IMR-90 (cell line): Measurements from ENCODE around the gene ANXA2. TPM values are rescaled to one million over a fixed set of nuclear protein-coding genes. Genes with fewer than 3 reads are reported as not detected.

ENCODE experiments used
- ATAC-seq: fragments of 200-7000 bp; cut with Tn5 transposase; 2 replicates; pipeline ENCODE4 v1.9.1; 2020; ENCODE audit warnings: low read depth, mild to moderate bottlenecking, moderate library complexity
- BruUV-seq: library from RNA; stranded (reverse); fragments of 400-500 nt; replicated peaks from 2 replicates; lab custom pipeline; 2021; lab: Mats Ljungman, UMichigan
- CTCF ChIA-PET: fragments of 300-600 bp; formaldehyde crosslinking; extraction: SDS; loops from one replicate; lab custom pipeline; 2021; ENCODE audit warnings: antibody characterized with exemption; lab: Yijun Ruan, JAX
- POLR2A ChIA-PET: fragments of 300-600 bp; sonication (Branson Sonifier 250); formaldehyde crosslinking; loops from one replicate; lab custom pipeline; 2022; ENCODE audit warnings: antibody characterized with exemption; ENCODE audit not compliant: unreplicated experiment; lab: Charles Lee
- DNase-seq: peaks from one replicate; pipeline ENCODE4 v3.0.0; 2013
- H2AFZ ChIP-seq: replicated peaks from 2 replicates; pipeline ENCODE3; 2013; ENCODE audit warnings: low read length, mild to moderate bottlenecking; ENCODE audit not compliant: poor library complexity
- H2AK5ac ChIP-seq: 2 replicates; pipeline ENCODE4 v1.6.1; 2013; ENCODE audit warnings: low read depth, low read length, inconsistent platforms
- H2AK9ac ChIP-seq: replicated peaks from 2 replicates; pipeline ENCODE3; 2013; ENCODE audit warnings: mild to moderate bottlenecking, low read depth, low read length, moderate library complexity; ENCODE audit not compliant: poor library complexity
- H2BK120ac ChIP-seq: 2 replicates; pipeline ENCODE4 v1.6.1; 2013; ENCODE audit warnings: low read depth, low read length, inconsistent platforms
- H2BK15ac ChIP-seq: 3 replicates; pipeline ENCODE4 v1.6.1; 2013; ENCODE audit warnings: low read depth, low read length, inconsistent platforms
- H2BK20ac ChIP-seq: 2 replicates; pipeline ENCODE4 v1.6.1; 2013; ENCODE audit warnings: low read depth, mild to moderate bottlenecking, inconsistent platforms, low read length, moderate library complexity
- H2BK5ac ChIP-seq: 2 replicates; pipeline ENCODE4 v1.6.1; 2013; ENCODE audit warnings: mild to moderate bottlenecking, low read depth, low read length, inconsistent platforms; ENCODE audit not compliant: poor library complexity, severe bottlenecking
- H3K14ac ChIP-seq: replicated peaks from 2 replicates; pipeline ENCODE4 v1.6.1; 2013; ENCODE audit warnings: low read depth, low read length, inconsistent platforms
- H3K18ac ChIP-seq: 2 replicates; pipeline ENCODE4 v1.6.1; 2013; ENCODE audit warnings: low read depth, low read length, control low read depth
- H3K23ac ChIP-seq: 2 replicates; pipeline ENCODE4 v1.6.1; 2013; ENCODE audit warnings: low read depth, low read length, inconsistent platforms
- H3K27ac ChIP-seq: 2 replicates; pipeline ENCODE4 v1.5.1; 2013; ENCODE audit warnings: mild to moderate bottlenecking, control low read depth, low read length; ENCODE audit not compliant: insufficient read depth
- H3K27me3 ChIP-seq: 2 replicates; pipeline ENCODE4 v1.6.1; 2013; ENCODE audit warnings: low read length; ENCODE audit not compliant: control insufficient read depth, insufficient read depth
- H3K36me3 ChIP-seq: 2 replicates; pipeline ENCODE4 v1.6.1; 2013; ENCODE audit warnings: low read length, mixed read lengths; ENCODE audit not compliant: control insufficient read depth, insufficient read depth
- H3K4ac ChIP-seq: 2 replicates; pipeline ENCODE4 v1.6.1; 2013; ENCODE audit warnings: low read depth, low read length, inconsistent platforms
- H3K4me1 ChIP-seq: 2 replicates; pipeline ENCODE4 v1.6.1; 2013; ENCODE audit warnings: low read length, mixed read lengths; ENCODE audit not compliant: control insufficient read depth, insufficient read depth
- H3K4me2 ChIP-seq: 2 replicates; pipeline ENCODE4 v1.6.1; 2013; ENCODE audit warnings: low read depth, mild to moderate bottlenecking, control low read depth, low read length, moderate library complexity
- H3K4me3 ChIP-seq: 2 replicates; pipeline ENCODE4 v1.5.1; 2013; ENCODE audit warnings: low read depth, mild to moderate bottlenecking, control low read depth, low read length, moderate library complexity; ENCODE audit not compliant: insufficient read depth
- H3K56ac ChIP-seq: 2 replicates; pipeline ENCODE4 v1.6.1; 2013; ENCODE audit warnings: low read length, inconsistent platforms; ENCODE audit not compliant: insufficient read depth; ENCODE audit errors: extremely low read depth
- H3K79me1 ChIP-seq, 2 experiments: 2 replicates each; pipeline ENCODE4 v1.6.1; 2013; ENCODE audit warnings: low read length in 2 of 2, inconsistent platforms in 1 of 2, low read depth in 1 of 2
- H3K9ac ChIP-seq: 2 replicates; pipeline ENCODE4 v1.6.1; 2013; ENCODE audit warnings: low read depth, low read length, control low read depth
- H3K9me1 ChIP-seq: 2 replicates; pipeline ENCODE4 v1.6.1; 2013; ENCODE audit warnings: low read length, inconsistent platforms; ENCODE audit not compliant: insufficient read depth
- H3K9me3 ChIP-seq: 2 replicates; pipeline ENCODE4 v1.6.1; 2013; ENCODE audit warnings: low read length; ENCODE audit not compliant: control insufficient read depth, insufficient read depth
- H4K20me1 ChIP-seq: 2 replicates; pipeline ENCODE4 v1.6.1; 2013; ENCODE audit warnings: low read length, inconsistent platforms; ENCODE audit not compliant: insufficient read depth
- H4K5ac ChIP-seq: 2 replicates; pipeline ENCODE4 v1.6.1; 2013; ENCODE audit warnings: mild to moderate bottlenecking, low read depth, low read length, control low read depth
- H4K8ac ChIP-seq, 2 experiments: 2 replicates each; pipeline ENCODE4 v1.6.1; 2013; ENCODE audit warnings: low read depth in 2 of 2, low read length in 2 of 2, control low read depth in 1 of 2, inconsistent platforms in 1 of 2
- H4K91ac ChIP-seq: 2 replicates; pipeline ENCODE4 v1.6.1; 2013; ENCODE audit warnings: low read depth, low read length, inconsistent platforms; ENCODE audit not compliant: insufficient read depth
- CHD1 ChIP-seq: IDR thresholded peaks from 2 replicates; pipeline ENCODE4 v1.6.1; 2012; ENCODE audit warnings: low read depth, low read length, improper control_type of control experiment
- WGBS, 2 experiments: methylation state at CpG; one replicate each; pipeline versions ENCODE4 v1.1.5 to v1.1.7; 2013; ENCODE audit warnings: missing lambda C conversion rate in 2 of 2; ENCODE audit not compliant: insufficient read length in 1 of 2; ENCODE audit errors: extremely low coverage in 2 of 2; 5-methylcytosine and 5-hydroxymethylcytosine counted together
- dilution Hi-C: fragments of 300-500 bp; cut with HindIII; formaldehyde crosslinking; loops from one replicate; pipeline ENCODE4 v1.14.3; 2018; ENCODE audit warnings: low sequenced_read_pairs; ENCODE audit not compliant: unreplicated experiment
- in situ Hi-C: fragments of 300-500 bp; cut with MboI; formaldehyde crosslinking; loops from 3 replicates; pipeline ENCODE4 v1.14.3; 2019; ENCODE audit warnings: low sequenced_read_pairs, inconsistent platforms, mixed read lengths
- intact Hi-C: fragments of 100-400 bp; cut with micrococcal nuclease; formaldehyde crosslinking; loops from 2 replicates; pipeline ENCODE4 v1.10.0; 2022
- polyA plus RNA-seq, 3 experiments: library from polyadenylated mRNA; depleted of rRNA; stranded (reverse); fragments of >200 nt; gene quantifications; 2 replicates each; pipeline ENCODE4 v1.2.3, GENCODE V29; 2012; ENCODE audit warnings: low replicate concordance in 1 of 3
- total RNA-seq: library from RNA; depleted of rRNA; stranded (reverse); fragments of >200 nt; gene quantifications from 2 replicates; pipeline ENCODE4 v1.2.3, GENCODE V29; 2012
- TF ChIP-seq, protein P1 (sequence below): conservative IDR thresholded peaks from 2 replicates; pipeline ENCODE4 v1.5.1; 2012; ENCODE audit warnings: mild to moderate bottlenecking, low read depth, low read length, improper control_type of control experiment

Gene ANXA2
- total and polyA plus RNA-seq, 2 of the 4 experiments (the other 2 are of a cell fraction) = 7,454 to 8,412 TPM

DNA sequence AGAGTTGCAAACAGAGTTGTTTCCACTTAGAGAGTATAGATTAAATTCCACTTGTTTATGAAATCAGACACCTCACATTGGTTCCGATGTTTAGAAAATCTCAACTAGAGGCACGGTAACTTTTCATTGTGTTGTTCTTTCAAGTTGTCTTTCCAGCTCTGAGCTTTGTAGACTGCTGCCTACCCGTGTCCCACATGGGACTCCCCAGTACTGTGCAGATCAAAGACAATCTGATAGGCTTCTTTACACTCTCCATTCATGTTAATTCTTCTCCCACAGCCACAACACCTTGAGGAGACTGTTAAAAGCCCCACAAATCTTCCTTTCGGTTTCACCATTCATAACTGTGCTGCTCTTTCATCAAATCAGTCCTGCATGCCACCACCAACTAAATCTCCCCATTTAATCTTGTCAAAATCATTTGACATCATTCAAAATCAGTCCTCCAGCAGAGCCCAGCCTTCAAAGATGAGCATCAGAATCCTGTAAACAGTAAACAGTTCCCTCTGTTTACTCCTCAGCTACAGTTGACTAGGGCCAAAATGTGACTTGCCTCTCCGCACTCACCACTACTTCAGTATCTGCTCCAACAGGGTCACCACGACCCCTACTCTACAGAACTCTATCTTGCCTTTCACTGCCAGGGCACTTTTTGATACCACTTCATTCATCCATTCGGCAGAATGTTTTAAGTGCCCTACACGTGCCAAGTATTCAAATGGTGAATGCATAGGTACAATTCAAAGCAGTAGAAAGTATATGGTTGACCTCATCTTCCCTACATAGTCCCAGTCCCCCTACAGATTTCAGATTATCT, 8.3 kb downstream of the ANXA2 start:
- no peak overlapping the region for H4K91ac ChIP-seq
- H3K36me3 ChIP-seq = peaks cover 17% of the 10 kb centered on the region
- no peak overlapping the region for H2BK15ac ChIP-seq
- no peak overlapping the region for H3K56ac ChIP-seq
- 0 out of 2 replicates have a peak, but pooled peaks have one; percentile 15 for TF ChIP-seq CHD1
- TF ChIP-seq, protein P1, sequence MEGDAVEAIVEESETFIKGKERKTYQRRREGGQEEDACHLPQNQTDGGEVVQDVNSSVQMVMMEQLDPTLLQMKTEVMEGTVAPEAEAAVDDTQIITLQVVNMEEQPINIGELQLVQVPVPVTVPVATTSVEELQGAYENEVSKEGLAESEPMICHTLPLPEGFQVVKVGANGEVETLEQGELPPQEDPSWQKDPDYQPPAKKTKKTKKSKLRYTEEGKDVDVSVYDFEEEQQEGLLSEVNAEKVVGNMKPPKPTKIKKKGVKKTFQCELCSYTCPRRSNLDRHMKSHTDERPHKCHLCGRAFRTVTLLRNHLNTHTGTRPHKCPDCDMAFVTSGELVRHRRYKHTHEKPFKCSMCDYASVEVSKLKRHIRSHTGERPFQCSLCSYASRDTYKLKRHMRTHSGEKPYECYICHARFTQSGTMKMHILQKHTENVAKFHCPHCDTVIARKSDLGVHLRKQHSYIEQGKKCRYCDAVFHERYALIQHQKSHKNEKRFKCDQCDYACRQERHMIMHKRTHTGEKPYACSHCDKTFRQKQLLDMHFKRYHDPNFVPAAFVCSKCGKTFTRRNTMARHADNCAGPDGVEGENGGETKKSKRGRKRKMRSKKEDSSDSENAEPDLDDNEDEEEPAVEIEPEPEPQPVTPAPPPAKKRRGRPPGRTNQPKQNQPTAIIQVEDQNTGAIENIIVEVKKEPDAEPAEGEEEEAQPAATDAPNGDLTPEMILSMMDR = no peak
- H2BK20ac ChIP-seq = no peak overlapping the region
- H4K5ac ChIP-seq = no peak overlapping the region
- peak overlapping the region; percentile 27; the same call in 1 of the 2 replicates for H3K4ac ChIP-seq
- ATAC-seq (no peak), DNase-seq (no peak)
- no peaks in the 10 kb centered on the region for H3K9me3 ChIP-seq
- H2BK120ac ChIP-seq = no peak overlapping the region
- H3K14ac ChIP-seq = 0 out of 2 replicates have a peak overlapping the region, but pooled peaks have one; percentile 18
- dilution Hi-C loops = no loop called here
- H3K27me3 ChIP-seq = no peaks in the 10 kb centered on the region
- no peak overlapping the region for H2AK5ac ChIP-seq
- in situ Hi-C loops = no loop called here
- no peak overlapping the region for H2AK9ac ChIP-seq
- H3K23ac ChIP-seq = peak overlapping the region; percentile 41; the same call in 1 of the 2 replicates
- H3K9ac ChIP-seq = no peak overlapping the region; the same call in none of the 2 replicates
- peak overlapping the region; percentile 53; the same call in 1 of the 2 replicates for H3K27ac ChIP-seq
- peaks cover 4 to 55% of the 10 kb centered on the region in 2 experiments; a peak in 2 of 4 replicates for H3K79me1 ChIP-seq
- peaks cover 33% of the 10 kb centered on the region for H3K4me1 ChIP-seq
- POLR2A ChIA-PET = interaction anchor here (0.7 kb wide), 1 partner anchor 106 kb away, joined by 10 read pairs; no protein-coding TSS in a partner anchor
- intact Hi-C loops = no loop called here
- no peak overlapping the region for H2AFZ ChIP-seq
- peaks cover 98% of the 10 kb centered on the region for H4K20me1 ChIP-seq
- H3K4me3 ChIP-seq = no peak overlapping the region
- peaks cover 25% of the 10 kb centered on the region for H3K9me1 ChIP-seq
- peak overlapping the region; percentile 60 for H3K4me2 ChIP-seq
- BruUV-seq = no TSS peak
- 63% methylated on average over 5 of the region's 8 CpGs; no CpG with 5 or more reads in 1 of the 2 experiments for WGBS, 2 experiments
- no peak overlapping the region for H3K18ac ChIP-seq
- CTCF ChIA-PET = no interaction called here
- H2BK5ac ChIP-seq = peak overlapping the region; percentile 84
- H4K8ac ChIP-seq = no peak overlapping the region
